Astrocyte of the cerebellum (primary cell): ENCODE results near the gene DDX43.
"Not testable (repeated sequence)": the region's sequence is repeated elsewhere in the genome, so short reads cannot be mapped to it uniquely, and the experiment has no call there.

Source experiments
- DNase-seq: peaks from one replicate; pipeline ENCODE4 v3.0.0-alpha.2; 2011; ENCODE audit warnings: low read depth
- H3K4me3 ChIP-seq: 2 replicates; pipeline ENCODE4 v1.5.1; 2011; ENCODE audit warnings: mild to moderate bottlenecking, low read depth, low read length, moderate library complexity
- CTCF ChIP-seq: IDR thresholded peaks from 2 replicates; pipeline ENCODE4 v1.5.1; 2012; ENCODE audit warnings: low read length, low read depth, moderate library complexity, mild to moderate bottlenecking; ENCODE audit errors: missing control alignments
- in situ Hi-C: cut with HindIII; loops from 2 replicates; pipeline ENCODE4 v1.10.0; 2017; ENCODE audit warnings: low sequenced_read_pairs

DDX43 gene

GRCh38 chr6:73451223-73452106 is 56.8 kb downstream of the DDX43 start:
- peak; percentile 9 for DNase-seq
- H3K4me3 ChIP-seq: peak overlapping the region; percentile 51
- no peak for TF ChIP-seq CTCF

GRCh38 chr6:73452107-73452461 is 57.5 kb downstream of the DDX43 start, which contains the start of gene CGAS:
TSS of gene CGAS (minus strand) at chr6:73452297. CDS start at chr6:73452181, 116 bp downstream.
- in situ Hi-C loops: no loop called here
- no peak for TF ChIP-seq CTCF
- H3K4me3 ChIP-seq: peak within 1 kb of the TSS; percentile 51
- DNase-seq: peak; percentile 3

More at GRCh38 chr6:73451223-73452106, 56.8 kb downstream of the DDX43 start:
- in situ Hi-C loops: no loop called here

GRCh38 chr6:73455865-73456629 is 61.4 kb downstream of the DDX43 start:
- in situ Hi-C loops: no loop called here
- TF ChIP-seq CTCF: no peak
- H3K4me3 ChIP-seq: no peak overlapping the region
- DNase-seq: no peak

GRCh38 chr6:73459474-73459873 is 64.8 kb downstream of the DDX43 start:
- H3K4me3 ChIP-seq, DNase-seq, in situ Hi-C loops: not testable (repeated sequence)

- no peak overlapping the region for H3K4me3 ChIP-seq
- TF ChIP-seq CTCF: no peak
- DNase-seq: no peak
- in situ Hi-C loops: no loop called here
These were observed 65.4 kb downstream of the DDX43 start for GRCh38 chr6:73460056-73460455.

GRCh38 chr6:73461537-73462350 is 67.1 kb downstream of the DDX43 start, which contains the start of gene MTO1:
TSS of gene MTO1 (plus strand) at chr6:73461737. CDS start at chr6:73461855, 118 bp downstream.
- TF ChIP-seq CTCF: no peak
- in situ Hi-C loops: no loop called here
- peak within 1 kb of the TSS; percentile 91 for H3K4me3 ChIP-seq
- DNase-seq: peak; percentile 70
